Keratinocyte (primary cell): Measurements from ENCODE around the gene KRTAP3-2.

ENCODE experiments used
- EZH2 ChIP-seq: IDR thresholded peaks from one replicate; pipeline ENCODE4 v1.6.1; 2012; ENCODE audit warnings: inconsistent platforms, mild to moderate bottlenecking, low read length, moderate library complexity
- TF ChIP-seq, protein P1 (sequence below), 3 experiments: IDR thresholded peaks in 1 of 3; conservative IDR thresholded peaks in 1 of 3; optimal IDR thresholded peaks in 1 of 3; 2 replicates in 2 of 3; 3 replicates in 1 of 3; pipeline versions ENCODE3 to v1.5.1; 2011; ENCODE audit warnings: low read length in 3 of 3, mild to moderate bottlenecking in 3 of 3, moderate library complexity in 2 of 3, control low read depth in 1 of 3, inconsistent platforms in 1 of 3; ENCODE audit not compliant: insufficient read depth in 2 of 3; ENCODE audit errors: extremely low read depth in 1 of 3

- TF ChIP-seq, protein P1, sequence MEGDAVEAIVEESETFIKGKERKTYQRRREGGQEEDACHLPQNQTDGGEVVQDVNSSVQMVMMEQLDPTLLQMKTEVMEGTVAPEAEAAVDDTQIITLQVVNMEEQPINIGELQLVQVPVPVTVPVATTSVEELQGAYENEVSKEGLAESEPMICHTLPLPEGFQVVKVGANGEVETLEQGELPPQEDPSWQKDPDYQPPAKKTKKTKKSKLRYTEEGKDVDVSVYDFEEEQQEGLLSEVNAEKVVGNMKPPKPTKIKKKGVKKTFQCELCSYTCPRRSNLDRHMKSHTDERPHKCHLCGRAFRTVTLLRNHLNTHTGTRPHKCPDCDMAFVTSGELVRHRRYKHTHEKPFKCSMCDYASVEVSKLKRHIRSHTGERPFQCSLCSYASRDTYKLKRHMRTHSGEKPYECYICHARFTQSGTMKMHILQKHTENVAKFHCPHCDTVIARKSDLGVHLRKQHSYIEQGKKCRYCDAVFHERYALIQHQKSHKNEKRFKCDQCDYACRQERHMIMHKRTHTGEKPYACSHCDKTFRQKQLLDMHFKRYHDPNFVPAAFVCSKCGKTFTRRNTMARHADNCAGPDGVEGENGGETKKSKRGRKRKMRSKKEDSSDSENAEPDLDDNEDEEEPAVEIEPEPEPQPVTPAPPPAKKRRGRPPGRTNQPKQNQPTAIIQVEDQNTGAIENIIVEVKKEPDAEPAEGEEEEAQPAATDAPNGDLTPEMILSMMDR (optimal IDR thresholded peaks at IDR 0.05 in 1 of 3, IDR thresholded peaks at IDR 0.05 in 1 of 3, conservative IDR thresholded peaks at IDR 0.05 in 1 of 3; ENCODE audit: extremely low read depth in 1 of 3, insufficient read depth in 2 of 3, low read length in 3 of 3), result no peak
- no peak for TF ChIP-seq EZH2
Observed at GRCh38 chr17:40960144-40960543, 39.6 kb downstream of the KRTAP3-2 start.
